Forelimb muscle (tissue), 1 donor: ENCODE results near the gene ALK. TPM values are rescaled to one million over a fixed set of nuclear protein-coding genes. Genes with fewer than 3 reads are reported as not detected.
"Not testable (repeated sequence)": the region's sequence is repeated elsewhere in the genome, so short reads cannot be mapped to it uniquely, and the experiment has no call there.

ENCODE experiments used
- DNase-seq: peaks from one replicate; pipeline ENCODE4 v3.0.0-alpha.2; 2013; ENCODE audit warnings: low read depth
- polyA plus RNA-seq: library from polyadenylated mRNA; unstranded; fragments of 120-200 nt; gene quantifications from one replicate; pipeline ENCODE4 v1.2.1, GENCODE V29; 2013; ENCODE audit not compliant: insufficient read length

The ALK gene
- polyA plus RNA-seq, 1 donor = 0.03 TPM

- DNase-seq = no peak
Observed at GRCh38 chr2:29281086-29281915, 640.1 kb downstream of the ALK start.

GRCh38 chr2:29278966-29279365 lies 642.4 kb downstream of the ALK start:
- no peak for DNase-seq

DNA sequence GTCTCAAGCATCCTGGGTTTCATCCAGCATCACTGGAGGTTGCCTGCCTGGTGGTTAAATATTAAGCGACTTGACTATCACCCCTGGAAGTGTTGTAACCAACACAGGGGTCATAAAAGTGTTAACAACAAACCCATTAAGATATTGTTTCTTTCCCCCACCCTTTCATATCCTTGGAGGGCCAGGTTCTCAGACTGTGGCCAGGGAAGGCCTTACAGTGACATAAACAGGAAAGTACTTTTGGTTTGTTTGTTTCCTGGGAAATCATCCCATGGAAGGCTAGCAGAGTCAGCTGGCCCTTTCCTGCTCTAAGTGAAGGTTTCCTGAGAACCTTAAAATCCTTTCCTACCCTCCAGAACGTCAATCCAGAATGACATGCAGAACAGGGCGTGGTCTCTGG lies 645.2 kb downstream of the ALK start:
- no peak for DNase-seq

GRCh38 chr2:29275186-29275585 lies 646.2 kb downstream of the ALK start:
- no peak for DNase-seq

DNA sequence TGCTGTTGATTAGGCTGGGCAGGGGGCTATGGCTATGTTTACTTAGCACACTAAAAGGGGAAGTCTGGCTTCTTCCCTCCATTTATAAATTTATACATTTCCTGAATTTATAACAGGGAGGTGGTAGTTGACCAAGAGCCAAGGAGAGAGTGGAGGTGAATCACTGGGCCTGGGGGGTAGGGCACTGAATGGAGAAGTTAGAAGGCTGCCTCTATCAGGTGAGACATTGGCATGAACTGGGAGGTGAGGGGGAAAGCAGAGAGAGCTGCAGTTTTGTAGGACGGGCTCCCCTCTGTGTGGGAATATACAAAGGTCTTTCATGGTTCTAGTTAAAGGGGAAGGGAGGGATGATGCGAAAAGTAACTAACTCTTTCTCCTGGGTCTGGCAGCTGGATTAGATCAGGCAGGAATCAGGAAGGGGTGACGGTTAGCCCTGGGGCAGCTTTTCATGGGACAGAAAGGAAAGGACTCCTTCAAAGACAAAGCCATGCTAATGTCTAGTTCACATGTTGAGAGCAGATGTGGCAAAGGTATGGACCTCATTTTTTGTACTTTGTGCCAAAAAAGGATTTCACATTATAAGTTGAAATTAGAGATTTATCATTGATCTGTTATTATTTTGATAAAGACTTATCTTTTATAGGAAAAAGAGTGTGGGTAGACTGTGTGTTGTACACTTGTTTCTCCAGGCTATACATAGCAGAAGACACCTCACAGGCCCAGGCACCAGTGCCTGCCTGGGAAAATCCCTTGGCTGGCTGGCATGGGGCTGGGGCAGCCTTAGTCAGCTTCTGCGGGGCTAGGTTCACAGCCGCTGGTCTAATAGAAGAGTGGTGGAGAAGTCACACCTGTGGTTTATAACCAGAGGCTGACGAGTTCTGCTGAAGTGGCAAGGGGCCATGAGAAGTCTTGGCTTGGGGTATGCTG lies 647.4 kb downstream of the ALK start:
- no peak for DNase-seq

DNA sequence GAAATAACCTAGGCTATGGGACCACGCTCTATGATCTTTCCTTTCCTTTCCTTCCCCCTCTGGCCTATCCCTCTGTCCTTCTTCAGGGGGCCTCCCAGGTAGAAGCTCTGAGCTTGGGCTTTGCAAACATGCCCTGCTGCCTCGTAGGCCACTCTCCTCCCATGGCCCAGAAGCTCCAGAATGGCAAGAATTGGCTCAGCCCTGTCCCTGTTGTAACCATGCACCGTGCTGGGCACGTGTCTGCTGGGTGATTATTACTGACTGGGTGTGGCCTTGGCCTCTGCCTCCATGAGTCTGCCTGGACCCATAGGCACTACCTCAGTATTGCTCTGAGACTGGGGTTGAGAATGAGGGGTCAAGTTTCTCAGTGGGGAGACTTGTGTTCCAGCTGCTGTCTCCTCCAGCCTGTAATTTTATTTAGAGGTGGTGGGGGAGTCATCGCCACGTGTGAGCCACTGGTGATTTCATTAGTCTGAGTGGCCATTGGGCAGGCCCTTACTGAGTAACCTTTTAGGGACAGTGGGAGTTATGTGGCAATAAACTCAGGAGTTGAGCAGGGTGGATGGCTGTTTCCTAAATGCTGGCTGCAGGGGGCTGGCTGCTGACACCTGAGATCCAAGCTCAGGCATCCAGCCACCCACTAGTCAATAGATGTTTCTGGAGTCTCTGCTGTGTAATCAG lies 648.2 kb downstream of the ALK start:
- no peak for DNase-seq

GRCh38 chr2:29272311-29272710 lies 649.1 kb downstream of the ALK start:
- DNase-seq = no peak

- DNase-seq = no peak
Observed at GRCh38 chr2:29270701-29271121, 650.7 kb downstream of the ALK start.

DNA sequence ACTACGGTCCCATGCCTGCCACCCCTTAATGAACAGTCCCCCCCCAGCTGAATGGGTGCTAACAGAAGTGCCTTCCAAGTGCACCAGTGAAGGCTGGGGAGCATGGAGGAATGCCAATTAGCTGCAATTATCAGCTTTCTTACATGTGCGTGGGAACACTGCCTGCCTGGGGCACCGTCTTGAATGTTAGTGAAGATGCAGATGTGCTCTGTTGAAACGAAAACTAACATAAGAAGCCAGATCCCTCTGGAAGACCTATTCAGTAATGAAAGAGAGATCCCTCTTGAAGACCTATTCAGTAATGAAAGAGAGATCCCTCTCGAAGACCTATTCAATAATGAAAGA lies 651.6 kb downstream of the ALK start:
- DNase-seq = no peak

- no peak for DNase-seq
Observed at GRCh38 chr2:29269095-29269764, 652.2 kb downstream of the ALK start.

DNA sequence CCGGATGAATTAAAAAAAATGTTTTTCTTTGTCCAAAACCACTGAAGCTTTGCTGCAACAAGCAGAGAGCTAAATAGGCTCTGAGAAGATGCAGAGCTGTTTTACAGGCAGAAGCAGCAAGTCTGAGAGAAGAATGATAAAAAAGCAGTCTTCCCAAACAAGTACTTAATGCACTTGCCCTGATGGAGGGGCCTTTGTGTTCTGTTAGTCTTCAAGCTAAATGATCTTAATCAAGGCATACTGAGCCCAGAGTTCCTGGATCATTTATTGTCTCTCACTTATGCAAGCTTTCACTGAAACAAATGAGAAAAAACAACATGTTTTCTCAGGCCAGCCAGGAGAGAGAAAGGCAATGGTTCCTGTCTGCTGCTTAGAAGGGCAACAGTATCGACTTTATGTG lies 653.7 kb downstream of the ALK start:
- no peak for DNase-seq

DNA sequence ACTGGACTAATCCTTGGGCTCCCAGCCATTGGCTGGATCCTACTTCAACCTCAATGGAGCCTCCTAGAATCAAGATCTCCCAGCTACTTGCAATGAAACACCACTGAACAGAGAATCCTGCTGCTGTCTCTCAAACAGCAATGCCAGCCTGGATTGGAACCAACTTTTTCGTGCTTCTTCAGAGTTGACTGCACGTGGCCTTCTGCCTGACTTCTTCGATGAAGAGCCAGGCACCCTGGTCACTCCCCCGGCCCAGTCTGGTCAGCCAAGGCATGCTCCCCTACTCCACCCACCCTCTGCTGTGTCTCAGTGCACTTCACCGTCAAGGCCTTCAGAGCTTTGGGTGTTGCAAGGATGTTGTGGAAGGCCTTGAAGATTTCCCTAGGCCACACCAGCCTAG lies 657.5 kb downstream of the ALK start:
- no peak for DNase-seq

- no peak for DNase-seq
Observed at GRCh38 chr2:29262681-29263260, 658.6 kb downstream of the ALK start.

GRCh38 chr2:29261003-29261402 lies 660.4 kb downstream of the ALK start:
- no peak for DNase-seq

DNA sequence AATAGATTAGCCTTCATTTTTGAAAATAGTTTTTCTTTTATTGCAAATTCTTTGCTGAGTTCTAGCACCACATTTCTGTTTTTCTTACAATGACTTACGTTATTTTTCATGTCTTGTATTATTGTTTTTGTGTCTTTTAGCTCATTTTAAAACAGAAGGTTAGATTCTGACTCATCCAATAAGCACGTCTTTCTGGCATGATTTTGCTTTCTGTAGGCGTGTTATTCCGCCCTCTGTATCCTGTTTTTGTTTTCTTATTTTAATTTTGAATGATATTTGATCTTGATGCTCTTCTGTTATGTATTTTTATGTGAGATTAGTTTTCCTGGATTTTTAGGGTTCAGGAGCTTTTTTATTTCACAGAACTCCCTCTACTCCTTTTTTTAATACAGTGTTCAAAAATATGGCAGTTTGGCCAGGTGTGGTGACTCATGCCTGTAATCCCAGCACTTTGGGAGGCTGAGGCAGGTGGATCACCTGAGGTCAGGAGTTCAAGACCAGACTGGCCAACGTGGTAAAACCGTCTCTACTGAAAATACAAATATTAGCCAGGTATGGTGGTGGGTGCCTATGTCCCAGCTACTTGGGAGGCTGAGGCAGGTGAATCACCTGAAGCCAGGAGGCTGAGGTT lies 661.1 kb downstream of the ALK start:
- no peak for DNase-seq

DNA sequence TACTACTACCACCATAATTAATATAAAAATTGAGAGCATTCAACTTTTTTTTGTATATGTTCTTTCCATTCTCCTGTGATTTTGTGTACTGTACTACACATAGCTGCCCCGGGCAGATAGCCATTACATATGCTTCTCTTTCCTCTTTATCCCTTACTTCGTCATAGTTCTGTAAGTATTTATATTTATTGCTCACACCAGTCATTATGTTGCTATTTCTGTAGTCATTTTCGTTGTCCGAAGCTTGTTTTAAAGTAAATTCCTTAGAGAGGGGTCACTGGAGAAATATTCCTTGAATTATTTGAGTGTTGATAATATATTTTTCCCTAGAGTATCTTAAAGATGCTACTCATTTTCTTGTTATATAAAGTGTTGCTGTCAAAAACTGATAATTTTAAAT lies 662.2 kb downstream of the ALK start:
- no peak for DNase-seq

DNA sequence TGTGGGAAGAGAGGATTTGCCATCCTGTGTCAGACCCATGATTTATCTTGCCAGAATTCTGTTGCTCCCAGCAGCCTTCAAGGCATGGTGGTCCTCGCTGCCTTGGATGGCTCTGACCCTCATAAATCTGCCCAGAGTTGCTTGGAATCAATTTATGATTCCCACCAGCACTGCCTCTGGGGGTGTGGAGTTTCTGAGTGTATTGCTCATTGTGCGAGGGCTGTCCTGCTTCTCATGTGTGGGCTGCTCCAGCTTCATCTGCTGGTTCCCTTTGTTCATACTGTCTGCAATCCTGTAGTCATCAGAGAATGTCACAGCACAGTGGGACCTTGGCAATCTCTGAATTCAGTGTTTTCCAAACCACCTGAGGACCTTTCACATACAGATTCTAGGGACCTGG lies 666.4 kb downstream of the ALK start:
- DNase-seq = no peak

GRCh38 chr2:29253495-29254275 lies 667.7 kb downstream of the ALK start:
- DNase-seq = not testable (repeated sequence)

DNA sequence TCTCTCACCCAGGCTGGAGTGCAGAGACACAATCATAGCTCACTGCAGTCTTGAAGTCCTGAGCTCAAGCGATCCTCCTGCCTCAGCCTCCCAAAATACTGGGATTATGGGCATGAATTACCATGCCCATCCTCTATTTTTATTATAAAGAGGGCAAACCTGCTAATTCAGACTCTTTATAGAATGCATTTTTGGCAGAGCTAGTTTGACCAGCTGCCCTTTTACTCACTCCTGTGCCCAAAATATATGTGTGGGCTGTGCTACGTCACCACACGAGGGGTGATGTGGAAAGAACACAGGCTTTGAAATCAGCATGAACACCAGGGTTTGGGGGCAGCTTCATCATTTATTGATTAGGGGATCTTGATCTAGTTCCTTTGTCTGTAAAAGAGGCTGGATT lies 668.4 kb downstream of the ALK start:
- no peak for DNase-seq

DNA sequence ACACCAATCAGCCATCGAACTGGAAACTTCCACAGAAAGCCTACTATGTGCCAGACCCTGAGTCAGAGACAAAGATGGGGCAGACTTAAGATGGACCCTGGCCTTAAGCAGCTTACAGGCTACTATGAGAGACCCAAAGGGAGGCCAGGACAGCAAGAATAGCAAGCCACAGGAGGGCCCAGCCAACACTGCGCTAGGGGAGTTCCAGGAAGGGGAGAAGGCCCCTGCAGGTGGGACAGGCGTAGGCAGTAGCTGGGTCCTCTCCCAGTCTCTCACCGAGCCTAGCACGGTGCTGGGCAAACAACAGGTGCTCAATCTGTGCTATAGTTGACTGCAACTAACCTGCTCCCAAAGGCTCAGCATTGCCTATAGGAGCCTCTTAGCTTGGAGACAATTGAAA lies 670.0 kb downstream of the ALK start:
- DNase-seq = no peak
